HL-60/S4 treated with retinoic acid at 250 ng/mL for 4 days and 3 days (cell line): ENCODE results near the gene COBLL1.
"Not testable (repeated sequence)": the region's sequence is repeated elsewhere in the genome, so short reads cannot be mapped to it uniquely, and the experiment has no call there.

Experiments
- in situ Hi-C: fragments of 300-500 bp; cut with MboI; formaldehyde crosslinking; loops from 2 replicates; pipeline ENCODE4 v1.7.0; 2022; ENCODE audit warnings: low sequenced_read_pairs

The COBLL1 gene, protein sequence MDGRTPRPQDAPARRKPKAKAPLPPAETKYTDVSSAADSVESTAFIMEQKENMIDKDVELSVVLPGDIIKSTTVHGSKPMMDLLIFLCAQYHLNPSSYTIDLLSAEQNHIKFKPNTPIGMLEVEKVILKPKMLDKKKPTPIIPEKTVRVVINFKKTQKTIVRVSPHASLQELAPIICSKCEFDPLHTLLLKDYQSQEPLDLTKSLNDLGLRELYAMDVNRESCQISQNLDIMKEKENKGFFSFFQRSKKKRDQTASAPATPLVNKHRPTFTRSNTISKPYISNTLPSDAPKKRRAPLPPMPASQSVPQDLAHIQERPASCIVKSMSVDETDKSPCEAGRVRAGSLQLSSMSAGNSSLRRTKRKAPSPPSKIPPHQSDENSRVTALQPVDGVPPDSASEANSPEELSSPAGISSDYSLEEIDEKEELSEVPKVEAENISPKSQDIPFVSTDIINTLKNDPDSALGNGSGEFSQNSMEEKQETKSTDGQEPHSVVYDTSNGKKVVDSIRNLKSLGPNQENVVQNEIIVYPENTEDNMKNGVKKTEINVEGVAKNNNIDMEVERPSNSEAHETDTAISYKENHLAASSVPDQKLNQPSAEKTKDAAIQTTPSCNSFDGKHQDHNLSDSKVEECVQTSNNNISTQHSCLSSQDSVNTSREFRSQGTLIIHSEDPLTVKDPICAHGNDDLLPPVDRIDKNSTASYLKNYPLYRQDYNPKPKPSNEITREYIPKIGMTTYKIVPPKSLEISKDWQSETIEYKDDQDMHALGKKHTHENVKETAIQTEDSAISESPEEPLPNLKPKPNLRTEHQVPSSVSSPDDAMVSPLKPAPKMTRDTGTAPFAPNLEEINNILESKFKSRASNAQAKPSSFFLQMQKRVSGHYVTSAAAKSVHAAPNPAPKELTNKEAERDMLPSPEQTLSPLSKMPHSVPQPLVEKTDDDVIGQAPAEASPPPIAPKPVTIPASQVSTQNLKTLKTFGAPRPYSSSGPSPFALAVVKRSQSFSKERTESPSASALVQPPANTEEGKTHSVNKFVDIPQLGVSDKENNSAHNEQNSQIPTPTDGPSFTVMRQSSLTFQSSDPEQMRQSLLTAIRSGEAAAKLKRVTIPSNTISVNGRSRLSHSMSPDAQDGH

DNA sequence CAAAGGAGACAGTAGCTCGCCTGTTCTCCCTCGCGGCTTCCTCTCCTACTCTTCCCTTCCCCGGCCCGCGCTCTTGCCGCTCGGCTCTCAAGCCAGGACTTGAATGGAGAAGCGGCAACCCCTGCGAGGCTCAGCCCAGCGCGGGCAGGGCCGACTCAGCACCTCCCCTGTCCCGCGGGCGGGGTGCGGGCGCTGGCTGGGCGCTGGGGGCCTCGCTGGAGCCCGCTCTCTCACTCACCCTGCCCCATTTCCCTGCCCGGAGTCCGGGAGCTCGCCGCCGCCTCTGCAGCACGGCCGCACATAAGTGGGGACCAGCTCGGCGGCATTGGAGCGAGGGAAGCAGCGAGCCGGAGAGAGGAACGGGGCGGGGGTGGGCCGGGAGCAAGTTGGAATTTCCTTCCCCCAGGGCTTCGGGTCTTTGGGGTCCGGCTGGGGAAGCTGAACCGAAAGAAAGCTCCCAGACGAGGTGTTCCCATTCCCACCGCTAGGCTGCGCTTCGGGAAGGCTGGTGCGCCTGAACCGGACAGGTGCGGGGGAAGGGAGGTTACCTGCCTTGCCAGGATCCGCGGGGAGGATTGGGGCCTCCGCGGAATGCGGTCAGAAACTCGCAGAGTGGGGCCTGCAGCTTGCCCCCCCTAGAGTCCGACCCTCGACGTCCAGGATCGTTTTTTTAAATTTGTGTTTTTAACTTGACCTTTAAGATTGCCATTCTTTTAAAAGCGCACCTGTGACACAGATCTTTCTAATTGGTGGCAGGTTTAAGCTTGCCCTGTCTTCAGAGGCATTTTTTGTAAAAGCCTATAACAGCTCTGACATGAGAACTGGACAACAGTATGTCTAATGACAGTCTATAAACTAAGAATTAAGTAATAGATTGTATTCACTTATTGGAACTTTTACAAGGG, at the start of gene COBLL1:
COBLL1 (minus strand) TSS at position 105 of the 905 bp plus-strand sequence. CDS start 627 bp downstream, outside the sequence.
- in situ Hi-C loops: no loop called here

- in situ Hi-C loops: no loop called here
Measured at GRCh38 chr2:164890544-164890943, 48.9 kb upstream of the COBLL1 start.

DNA sequence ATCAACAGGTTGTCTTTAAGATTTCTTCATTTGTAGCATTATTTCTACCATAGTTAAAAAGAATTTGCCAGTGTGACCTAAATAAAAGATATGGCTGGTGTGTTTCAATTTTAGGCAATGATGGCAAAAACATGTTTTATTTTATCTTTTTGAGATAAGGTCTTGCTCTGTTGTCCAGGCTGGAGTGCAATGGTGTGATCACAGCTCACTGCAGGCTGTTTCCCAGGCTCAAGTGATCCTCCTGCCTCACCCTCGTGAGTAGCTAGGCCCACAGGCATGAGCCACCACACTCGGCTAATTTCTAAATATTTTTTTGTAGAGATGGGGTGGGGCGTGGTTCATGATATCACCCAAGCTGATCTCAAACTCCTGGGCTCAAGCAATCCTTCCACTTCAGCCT, 47.0 kb upstream of the COBLL1 start:
- in situ Hi-C loops: no loop called here

GRCh38 chr2:164887434-164888144, 46.0 kb upstream of the COBLL1 start:
- in situ Hi-C loops: no loop called here

DNA sequence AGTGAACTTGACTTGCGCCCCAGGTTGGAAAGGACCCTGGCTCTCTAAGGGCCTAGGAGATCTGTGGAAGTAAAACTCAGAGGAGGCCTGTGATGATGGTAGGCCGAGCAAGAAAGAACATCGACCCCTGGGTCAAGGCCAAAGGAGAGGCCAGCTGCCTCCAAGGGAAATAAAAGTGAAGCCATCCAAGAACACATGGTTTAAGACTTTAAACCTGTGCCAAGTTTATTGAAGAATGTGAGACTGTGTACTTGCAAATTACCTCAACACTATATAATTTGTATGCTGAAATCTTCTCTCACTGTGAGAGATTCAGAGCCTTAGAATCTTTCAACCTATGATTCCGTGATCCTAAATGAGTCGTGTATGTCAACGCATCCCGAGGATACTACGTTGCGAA, 40.7 kb upstream of the COBLL1 start:
- in situ Hi-C loops: no loop called here

- in situ Hi-C loops: no loop called here
Measured at GRCh38 chr2:164881524-164881923, 39.9 kb upstream of the COBLL1 start.

- in situ Hi-C loops: no loop called here
Measured at GRCh38 chr2:164879901-164880535, 38.4 kb upstream of the COBLL1 start.

DNA sequence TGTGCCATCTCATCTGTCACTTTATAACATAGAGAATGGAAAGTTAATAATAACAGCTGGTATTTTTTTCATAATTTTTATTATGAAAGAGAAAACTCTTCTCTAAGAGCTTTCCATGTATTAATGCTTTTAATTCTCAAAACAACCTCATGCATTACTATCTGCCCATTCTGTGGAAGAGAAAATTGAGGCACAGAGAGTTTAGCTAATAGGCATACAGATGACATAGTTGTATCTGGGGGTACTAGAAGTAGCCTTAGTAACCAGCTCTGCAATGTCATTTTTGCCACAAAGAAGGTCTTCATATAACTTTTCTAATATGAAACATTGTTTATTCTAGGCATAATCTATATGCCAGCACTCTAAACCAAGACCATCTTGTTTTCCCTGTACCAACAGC, 36.3 kb upstream of the COBLL1 start:
- in situ Hi-C loops: no loop called here

DNA sequence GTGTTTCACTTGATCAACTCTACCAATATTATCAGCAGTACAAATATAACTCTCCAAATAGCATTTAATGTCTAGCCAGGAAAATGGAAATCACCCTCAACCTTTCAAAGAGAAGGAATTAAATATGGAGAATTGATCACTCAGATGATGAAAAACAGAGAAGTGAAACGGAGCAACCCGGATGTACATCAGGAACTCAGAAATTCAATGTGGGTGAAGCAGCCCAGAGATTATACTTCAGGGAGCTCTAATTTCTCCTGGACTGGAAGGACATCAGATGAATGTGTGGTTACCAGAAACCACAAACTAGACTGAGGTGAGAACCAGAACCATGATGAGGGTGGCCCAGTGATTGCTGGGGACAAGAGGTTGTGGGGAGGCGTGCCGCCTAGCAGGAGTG, 35.5 kb upstream of the COBLL1 start:
- in situ Hi-C loops: no loop called here

GRCh38 chr2:164875334-164876205, 33.9 kb upstream of the COBLL1 start:
- in situ Hi-C loops: no loop called here

GRCh38 chr2:164873210-164873908, 31.7 kb upstream of the COBLL1 start:
- in situ Hi-C loops: no loop called here

- in situ Hi-C loops: no loop called here
Measured at GRCh38 chr2:164871404-164871803, 29.8 kb upstream of the COBLL1 start.

DNA sequence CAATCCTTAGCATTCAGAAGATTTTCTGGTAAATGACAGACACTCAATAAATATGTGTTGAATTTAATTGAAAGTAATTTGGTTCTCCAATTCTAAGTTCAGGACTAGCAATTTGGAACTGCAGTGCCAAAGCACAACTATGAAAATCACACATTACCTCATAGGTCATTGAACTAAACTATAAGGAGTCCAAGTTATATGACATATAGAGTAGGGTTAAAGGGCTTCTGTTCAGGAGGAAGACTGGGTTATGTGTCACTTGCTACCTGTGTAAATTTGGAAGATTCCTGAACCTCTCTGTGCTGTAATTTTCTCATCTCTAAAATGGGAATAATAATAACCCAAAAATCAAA, 27.8 kb upstream of the COBLL1 start:
- in situ Hi-C loops: no loop called here

- in situ Hi-C loops: no loop called here
Measured at GRCh38 chr2:164868563-164869419, 27.2 kb upstream of the COBLL1 start.

DNA sequence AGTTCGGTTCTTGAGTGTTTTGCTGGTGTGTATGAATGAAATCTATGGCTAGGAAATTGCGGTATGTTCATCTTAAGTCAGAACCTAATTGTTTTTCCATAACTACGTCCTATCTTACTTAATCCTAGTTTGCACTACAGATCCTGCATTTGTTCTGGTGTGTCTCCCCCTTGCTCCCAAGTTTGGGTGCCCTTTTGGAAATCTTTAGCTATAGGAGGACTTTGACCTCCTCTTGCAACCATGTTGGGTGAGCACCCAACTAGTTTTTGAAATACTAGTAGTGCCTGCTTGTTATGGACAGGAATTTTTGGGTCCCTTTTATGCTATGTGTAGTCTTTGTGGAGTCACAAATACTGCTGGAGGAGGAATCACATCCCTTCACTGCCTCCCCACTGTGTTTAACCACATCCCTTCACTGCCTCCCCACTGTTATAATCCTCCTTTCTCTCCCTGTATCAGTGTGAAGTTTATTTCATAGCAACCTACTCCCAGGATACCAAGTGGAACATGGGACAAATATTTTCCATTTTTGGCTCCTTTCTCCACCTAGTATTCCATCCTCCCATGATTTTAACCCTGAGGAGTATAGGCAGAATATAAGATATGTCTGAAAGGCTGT, 26.3 kb upstream of the COBLL1 start:
- in situ Hi-C loops: no loop called here

- in situ Hi-C loops: not testable (repeated sequence)
Measured at GRCh38 chr2:164866381-164866780, 24.8 kb upstream of the COBLL1 start.

GRCh38 chr2:164860694-164861042, 19.0 kb upstream of the COBLL1 start:
- in situ Hi-C loops: no loop called here
